ENCODE data around the gene SLC8A2.

SLC8A2 gene

GRCh38 chr19:47430041-47430802 lies 41.5 kb downstream of the SLC8A2 start:
- DNase-seq (ENCODE audit: low spot score) = peak; percentile 51

GRCh38 chr19:47429140-47429793 lies 42.4 kb downstream of the SLC8A2 start:
- no peak for DNase-seq (ENCODE audit: low spot score)

GRCh38 chr19:47428177-47428894 lies 43.4 kb downstream of the SLC8A2 start:
- peak; percentile 98 for DNase-seq (ENCODE audit: low spot score)

GRCh38 chr19:47427241-47428176 lies 44.2 kb downstream of the SLC8A2 start:
- DNase-seq (ENCODE audit: low spot score) = peak; percentile 67

- DNase-seq (ENCODE audit: low spot score) = no peak
Measured at GRCh38 chr19:47423203-47423882, 48.4 kb downstream of the SLC8A2 start.

- DNase-seq (ENCODE audit: low spot score) = no peak
Measured at GRCh38 chr19:47422417-47423163, 49.1 kb downstream of the SLC8A2 start.

GRCh38 chr19:47421844-47422395 lies 49.8 kb downstream of the SLC8A2 start:
- no peak for DNase-seq (ENCODE audit: low spot score)

GRCh38 chr19:47421244-47421786 lies 50.4 kb downstream of the SLC8A2 start:
- DNase-seq (ENCODE audit: low spot score) = no peak

- DNase-seq (ENCODE audit: low spot score) = no peak
Measured at GRCh38 chr19:47419789-47420188, 51.9 kb downstream of the SLC8A2 start.

GRCh38 chr19:47419030-47419783 lies 52.5 kb downstream of the SLC8A2 start, which contains the start of gene MEIS3:
Gene MEIS3, minus strand, starts transcription at chr19:47419527. Its CDS starts 446 bp downstream, at chr19:47419081.
- no peak for DNase-seq (ENCODE audit: low spot score)

- no peak for DNase-seq (ENCODE audit: low spot score)
Measured at GRCh38 chr19:47418692-47419029, 53.0 kb downstream of the SLC8A2 start.

GRCh38 chr19:47417746-47418691 lies 53.7 kb downstream of the SLC8A2 start:
- no peak for DNase-seq (ENCODE audit: low spot score)

GRCh38 chr19:47417107-47417745 lies 54.5 kb downstream of the SLC8A2 start:
- DNase-seq (ENCODE audit: low spot score) = no peak

- no peak for DNase-seq (ENCODE audit: low spot score)
Measured at GRCh38 chr19:47416643-47416985, 55.1 kb downstream of the SLC8A2 start.

GRCh38 chr19:47415953-47416642 lies 55.6 kb downstream of the SLC8A2 start:
- DNase-seq (ENCODE audit: low spot score) = no peak

GRCh38 chr19:47414469-47414868 lies 57.2 kb downstream of the SLC8A2 start:
- DNase-seq (ENCODE audit: low spot score) = no peak

- DNase-seq (ENCODE audit: low spot score) = no peak
Measured at GRCh38 chr19:47413941-47414340, 57.8 kb downstream of the SLC8A2 start.
